ENCODE data around the gene B3GNT7. TPM values are rescaled to one million over a fixed set of nuclear protein-coding genes. Genes with fewer than 3 reads are reported as not detected.

B3GNT7 gene
- total RNA-seq, 1 donor from 2014 or later: 4.2 TPM

GRCh38 chr2:231380991-231381847 is 14.3 kb upstream of the B3GNT7 start:
- intact Hi-C loops (cut with DNase I): no loop called here
- no peak for ATAC-seq
- DNase-seq (ENCODE audit: low spot score): no peak

GRCh38 chr2:231382116-231382515 is 13.4 kb upstream of the B3GNT7 start:
- DNase-seq (ENCODE audit: low spot score) (no peak), ATAC-seq (peak; percentile 21)
- intact Hi-C loops (cut with DNase I): no loop called here

- ATAC-seq (no peak), DNase-seq (ENCODE audit: low spot score) (no peak)
- intact Hi-C loops (cut with DNase I): no loop called here
Observed at GRCh38 chr2:231383416-231384108, 11.9 kb upstream of the B3GNT7 start.

GRCh38 chr2:231384109-231384435 is 11.4 kb upstream of the B3GNT7 start:
- intact Hi-C loops (cut with DNase I): no loop called here
- no peak for ATAC-seq
- DNase-seq (ENCODE audit: low spot score): no peak

- no peak for ATAC-seq
- DNase-seq (ENCODE audit: low spot score): no peak
- intact Hi-C loops (cut with DNase I): no loop called here
Observed at GRCh38 chr2:231384970-231385369, 10.5 kb upstream of the B3GNT7 start.

GRCh38 chr2:231385429-231385828 is 10.1 kb upstream of the B3GNT7 start:
- intact Hi-C loops (cut with DNase I): no loop called here

GRCh38 chr2:231386446-231386845 is 9.1 kb upstream of the B3GNT7 start:
- no peak for DNase-seq (ENCODE audit: low spot score)
- ATAC-seq: no peak
- intact Hi-C loops (cut with DNase I): no loop called here

More at GRCh38 chr2:231385429-231385828, 10.1 kb upstream of the B3GNT7 start:
- no peak for ATAC-seq
- no peak for DNase-seq (ENCODE audit: low spot score)

GRCh38 chr2:231387904-231388724 is 7.4 kb upstream of the B3GNT7 start:
- DNase-seq (ENCODE audit: low spot score): peak; percentile 75
- intact Hi-C loops (cut with DNase I): no loop called here

GRCh38 chr2:231388725-231389346 is 6.7 kb upstream of the B3GNT7 start:
- intact Hi-C loops (cut with DNase I): no loop called here
- ATAC-seq: peak; percentile 7
- no peak for DNase-seq (ENCODE audit: low spot score)

More at GRCh38 chr2:231387904-231388724, 7.4 kb upstream of the B3GNT7 start:
- ATAC-seq: peak; percentile 68

GRCh38 chr2:231390667-231391066 is 4.8 kb upstream of the B3GNT7 start:
- no peak for DNase-seq (ENCODE audit: low spot score)
- ATAC-seq: no peak
- intact Hi-C loops (cut with DNase I): loop anchor here (10.0 kb wide), 1 partner anchor 96 kb away; no protein-coding TSS in a partner anchor

GRCh38 chr2:231391981-231392380 is 3.5 kb upstream of the B3GNT7 start:
- ATAC-seq (no peak), DNase-seq (ENCODE audit: low spot score) (no peak)
- intact Hi-C loops (cut with DNase I): loop anchor here (10.0 kb wide), 1 partner anchor 97 kb away; no protein-coding TSS in a partner anchor

- ATAC-seq: no peak
- intact Hi-C loops (cut with DNase I): loop anchor here (10.0 kb wide), 1 partner anchor 98 kb away; no protein-coding TSS in a partner anchor
Observed at GRCh38 chr2:231392431-231393148, 2.9 kb upstream of the B3GNT7 start.

GRCh38 chr2:231393149-231394131 is 2.1 kb upstream of the B3GNT7 start:
- intact Hi-C loops (cut with DNase I): loop anchor here (10.0 kb wide), 1 partner anchor 99 kb away; no protein-coding TSS in a partner anchor
- ATAC-seq (no peak), DNase-seq (ENCODE audit: low spot score) (no peak)

More at GRCh38 chr2:231392431-231393148, 2.9 kb upstream of the B3GNT7 start:
- no peak for DNase-seq (ENCODE audit: low spot score)

- DNase-seq (ENCODE audit: low spot score): no peak
- intact Hi-C loops (cut with DNase I): loop anchor here (10.0 kb wide), 1 partner anchor 100 kb away; no protein-coding TSS in a partner anchor
- no peak for ATAC-seq
Observed at GRCh38 chr2:231394211-231395141, 1.0 kb upstream of the B3GNT7 start.

GRCh38 chr2:231396058-231396821 is 730 bp downstream of the B3GNT7 start:
- ATAC-seq (no peak), DNase-seq (ENCODE audit: low spot score) (no peak)
- intact Hi-C loops (cut with DNase I): loop anchor here (10.0 kb wide), 1 partner anchor 101 kb away; no protein-coding TSS in a partner anchor

Data from sciatic nerve (tissue), 2 donors.